BJ (cell line): ENCODE measurements around the gene COX19. TPM values are rescaled to one million over a fixed set of nuclear protein-coding genes. Genes with fewer than 3 reads are reported as not detected.

ENCODE experiments used
- CTCF ChIA-PET: fragments of 350-600 bp; formaldehyde crosslinking; extraction: SDS; loops from one replicate; lab custom pipeline; 2021; ENCODE audit warnings: antibody characterized with exemption, inconsistent platforms; lab: Yijun Ruan, JAX
- POLR2A ChIA-PET: fragments of 300-600 bp; sonication (Branson Sonifier 250); formaldehyde crosslinking; extraction: SDS; loops from one replicate; lab custom pipeline; 2021; ENCODE audit warnings: antibody characterized with exemption; lab: Charles Lee
- DNase-seq: peaks from one replicate; pipeline ENCODE4 v3.0.0-alpha.2; 2011; ENCODE audit warnings: low read depth
- H3K27me3 ChIP-seq: 2 replicates; pipeline ENCODE4 v1.6.0; 2011; ENCODE audit warnings: low read length; ENCODE audit not compliant: control insufficient read depth, insufficient read depth
- H3K36me3 ChIP-seq: 2 replicates; pipeline ENCODE4 v1.5.1; 2011; ENCODE audit warnings: low read length; ENCODE audit not compliant: control insufficient read depth, insufficient read depth
- H3K4me3 ChIP-seq: 2 replicates; pipeline ENCODE4 v1.5.1; 2011; ENCODE audit warnings: low read depth, mild to moderate bottlenecking, control low read depth, low read length
- CTCF ChIP-seq: IDR thresholded peaks from 2 replicates; pipeline ENCODE4 v1.5.1; 2011; ENCODE audit warnings: low read depth, mild to moderate bottlenecking, control low read depth, inconsistent platforms, low read length, moderate library complexity; ENCODE audit not compliant: insufficient read depth
- polyA plus RNA-seq: library from polyadenylated mRNA; depleted of rRNA; stranded (reverse); fragments of >200 nt; gene quantifications from 2 replicates; pipeline ENCODE4 v1.2.3, GENCODE V29; 2011

The COX19 gene
- polyA plus RNA-seq, 1 experiment, result 5.6 TPM

DNA sequence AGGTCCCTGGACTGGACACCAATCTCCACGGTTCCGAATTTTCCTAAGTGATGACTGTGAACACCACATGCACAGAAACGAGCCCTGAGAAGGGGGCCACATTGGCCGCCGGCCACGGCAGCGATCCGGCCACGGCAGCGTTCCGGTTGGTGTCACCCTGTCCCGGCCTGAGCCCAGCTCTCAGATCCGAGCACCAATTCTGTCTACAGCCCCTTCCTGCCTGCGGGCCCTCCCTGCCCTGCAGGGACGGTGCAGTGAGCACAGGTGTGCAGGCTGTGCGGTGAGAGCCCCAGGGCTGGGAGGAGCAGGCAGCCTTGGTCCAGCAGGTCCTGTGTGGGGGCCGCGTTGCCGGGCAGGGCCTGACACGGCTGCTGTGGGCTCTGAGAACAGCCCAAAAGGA lies 39.3 kb upstream of the COX19 start:
- H3K4me3 ChIP-seq, result no peak overlapping the region
- H3K27me3 ChIP-seq, result no peaks in the 10 kb centered on the region
- peaks cover 4% of the 10 kb centered on the region for H3K36me3 ChIP-seq
- ChIA-PET POLR2A (no interaction called here), CTCF (interaction anchor here (1.3 to 1.5 kb wide), 2 partner anchors 22 to 51 kb away, joined by 4 read pairs; no protein-coding TSS in a partner anchor)
- DNase-seq, result no peak
- TF ChIP-seq CTCF, result no peak

GRCh38 chr7:1013581-1013980 lies 38.2 kb upstream of the COX19 start:
- CTCF ChIA-PET, result interaction anchor here (1.3 to 2.7 kb wide), 2 partner anchors 21 to 52 kb away, joined by 4 to 17 read pairs; no protein-coding TSS in a partner anchor
- no peaks in the 10 kb centered on the region for H3K27me3 ChIP-seq
- no peak for TF ChIP-seq CTCF
- no peak overlapping the region for H3K4me3 ChIP-seq
- peaks cover 10% of the 10 kb centered on the region for H3K36me3 ChIP-seq
- no peak for DNase-seq
- POLR2A ChIA-PET, result no interaction called here

DNA sequence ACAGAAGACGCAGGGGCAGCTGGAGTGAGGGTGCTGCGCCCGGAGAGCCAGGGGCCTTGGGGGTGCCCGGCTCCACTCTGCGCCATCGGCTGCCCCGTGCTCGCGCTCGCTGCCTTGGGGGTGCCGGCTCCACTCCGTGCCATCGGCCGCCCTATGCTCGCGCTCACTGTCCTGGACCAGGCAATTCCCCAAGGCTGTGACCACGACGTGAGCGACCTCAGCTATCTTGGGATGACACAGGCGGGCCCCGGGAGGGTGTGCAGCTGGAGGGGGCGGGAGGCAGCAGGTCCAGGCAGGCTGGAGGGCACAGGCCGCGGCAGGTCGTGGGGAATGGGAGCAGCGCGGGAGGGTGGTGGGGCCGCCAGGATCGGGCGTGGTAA lies 37.4 kb upstream of the COX19 start:
- no peak for DNase-seq
- Histone ChIP-seq H3K36me3 (peaks cover 10% of the 10 kb centered on the region), H3K4me3 (no peak overlapping the region), H3K27me3 (no peaks in the 10 kb centered on the region)
- CTCF ChIA-PET, result interaction anchor here (1.2 to 2.7 kb wide), 2 partner anchors 20 to 53 kb away, joined by 6 to 17 read pairs; no protein-coding TSS in a partner anchor
- POLR2A ChIA-PET, result no interaction called here
- no peak for TF ChIP-seq CTCF

- no peak for TF ChIP-seq CTCF
Measured at GRCh38 chr7:1012004-1012715, 36.8 kb upstream of the COX19 start.

GRCh38 chr7:1011297-1012003 lies 36.1 kb upstream of the COX19 start:
- no peak for TF ChIP-seq CTCF
- no peaks in the 10 kb centered on the region for H3K27me3 ChIP-seq
- peaks cover 16% of the 10 kb centered on the region for H3K36me3 ChIP-seq
- ChIA-PET POLR2A (no interaction called here), CTCF (interaction anchor here (1.2 to 2.7 kb wide), 2 partner anchors 18 to 54 kb away, joined by 6 to 17 read pairs; no protein-coding TSS in a partner anchor)
- DNase-seq, result no peak
- no peak overlapping the region for H3K4me3 ChIP-seq

More at GRCh38 chr7:1012004-1012715, 36.8 kb upstream of the COX19 start:
- Histone ChIP-seq H3K27me3 (no peaks in the 10 kb centered on the region), H3K36me3 (peaks cover 12% of the 10 kb centered on the region), H3K4me3 (no peak overlapping the region)
- POLR2A ChIA-PET, result no interaction called here
- CTCF ChIA-PET, result interaction anchor here (1.2 to 2.7 kb wide), 2 partner anchors 19 to 54 kb away, joined by 6 to 17 read pairs; no protein-coding TSS in a partner anchor
- no peak for DNase-seq
